WTC11 (cell line): ENCODE results near the gene PDZK1IP1. TPM values are rescaled to one million over a fixed set of nuclear protein-coding genes. Genes with fewer than 3 reads are reported as not detected.

Source experiments
- ATAC-seq: fragments of 200-7000 bp; cut with Tn5 transposase; 2 replicates; pipeline ENCODE4 v1.10.0; 2021; ENCODE audit warnings: mild to moderate bottlenecking, moderate library complexity
- CTCF ChIA-PET: fragments of 300-600 bp; sonication (Branson Sonifier 250); formaldehyde crosslinking; loops from one replicate; lab custom pipeline; 2021; ENCODE audit warnings: antibody characterized with exemption; lab: Charles Lee
- POLR2A ChIA-PET: fragments of 350-600 bp; sonication (Branson Sonifier 250); formaldehyde crosslinking; loops from one replicate; lab custom pipeline; 2021; ENCODE audit warnings: antibody characterized with exemption; lab: Charles Lee
- DNase-seq: peaks from one replicate; pipeline ENCODE4 v3.0.0; 2021; ENCODE audit warnings: low spot score
- H3K27ac Mint-ChIP-seq: 2 replicates; pipeline ENCODE4 v1.8.0; 2021; ENCODE audit warnings: mixed read lengths
- H3K27me3 Mint-ChIP-seq: 2 replicates; pipeline ENCODE4 v1.8.0; 2021; ENCODE audit warnings: low read depth, mild to moderate bottlenecking, moderate library complexity, mixed read lengths
- H3K36me3 Mint-ChIP-seq: 2 replicates; pipeline ENCODE4 v1.8.0; 2021; ENCODE audit warnings: mixed read lengths
- H3K4me1 Mint-ChIP-seq: 2 replicates; pipeline ENCODE4 v1.8.0; 2022; ENCODE audit warnings: mixed read lengths
- H3K4me3 Mint-ChIP-seq: 2 replicates; pipeline ENCODE4 v1.8.0; 2021; ENCODE audit warnings: mild to moderate bottlenecking, moderate library complexity, mixed read lengths
- H3K9me3 Mint-ChIP-seq: 2 replicates; pipeline ENCODE4 v1.8.0; 2021; ENCODE audit warnings: mixed read lengths
- AR ChIP-seq: fragments of 250-450 bp; sonication (Bioruptor Pico); IDR thresholded peaks from 2 replicates; pipeline ENCODE4 v1.9.0; 2021; ENCODE audit warnings: mild to moderate bottlenecking
- ESRRA ChIP-seq: sonication (generic); formaldehyde crosslinking; IDR thresholded peaks from 2 replicates; pipeline ENCODE4 v1.8.1; 2022; ENCODE audit warnings: mild to moderate bottlenecking, missing genetic modification reagents, borderline replicate concordance
- GRHL2 ChIP-seq: fragments of 250-450 bp; sonication (Bioruptor Pico); IDR thresholded peaks from 2 replicates; pipeline ENCODE4 v1.8.0; 2022; ENCODE audit warnings: mild to moderate bottlenecking, moderate library complexity; ENCODE audit not compliant: insufficient replicate concordance, severe bottlenecking
- GTF2I ChIP-seq: fragments of 250-450 bp; sonication (Bioruptor Pico); conservative IDR thresholded peaks from 2 replicates; pipeline ENCODE4 v1.4.0; 2021; ENCODE audit warnings: mild to moderate bottlenecking
- KAT7 ChIP-seq: sonication (generic); formaldehyde crosslinking; IDR thresholded peaks from 2 replicates; pipeline ENCODE4 v1.8.1; 2023; ENCODE audit warnings: missing genetic modification reagents, mild to moderate bottlenecking, borderline replicate concordance
- NFYB ChIP-seq: sonication (generic); formaldehyde crosslinking; conservative IDR thresholded peaks from 2 replicates; pipeline ENCODE4 v1.8.0; 2022; ENCODE audit warnings: low read depth, missing genetic modification reagents
- NR3C1 ChIP-seq: sonication (generic); formaldehyde crosslinking; conservative IDR thresholded peaks from 2 replicates; pipeline ENCODE4 v1.8.1; 2023; ENCODE audit warnings: low read depth, mild to moderate bottlenecking, missing genetic modification reagents
- RELA ChIP-seq: sonication (generic); formaldehyde crosslinking; IDR thresholded peaks from 2 replicates; pipeline ENCODE4 v1.8.1; 2022; ENCODE audit warnings: missing genetic modification reagents, mild to moderate bottlenecking, borderline replicate concordance
- RORB ChIP-seq: fragments of 250-450 bp; sonication (Bioruptor Pico); IDR thresholded peaks from 2 replicates; pipeline ENCODE4 v1.9.0; 2021; ENCODE audit warnings: mild to moderate bottlenecking
- SOX15 ChIP-seq: fragments of 250-450 bp; sonication (Bioruptor Pico); IDR thresholded peaks from 2 replicates; pipeline ENCODE4 v1.9.0; 2021; ENCODE audit warnings: mild to moderate bottlenecking
- STAT6 ChIP-seq: sonication (generic); formaldehyde crosslinking; conservative IDR thresholded peaks from 2 replicates; pipeline ENCODE4 v1.8.1; 2023; ENCODE audit warnings: mild to moderate bottlenecking, low read depth, missing genetic modification reagents, moderate library complexity
- TP53 ChIP-seq: sonication (generic); formaldehyde crosslinking; IDR thresholded peaks from 2 replicates; pipeline ENCODE4 v1.8.1; 2023; ENCODE audit warnings: mild to moderate bottlenecking, missing genetic modification reagents
- ZNF317 ChIP-seq: sonication (generic); formaldehyde crosslinking; IDR thresholded peaks from 2 replicates; pipeline ENCODE4 v1.8.1; 2023; ENCODE audit warnings: low read depth, mild to moderate bottlenecking, moderate library complexity, missing genetic modification reagents, borderline replicate concordance
- ZNF416 ChIP-seq: fragments of 250-450 bp; sonication (Bioruptor Pico); IDR thresholded peaks from 2 replicates; pipeline ENCODE4 v1.9.0; 2021; ENCODE audit warnings: mild to moderate bottlenecking, inconsistent platforms
- ZNF425 ChIP-seq: fragments of 250-450 bp; sonication (Bioruptor Pico); conservative IDR thresholded peaks from 2 replicates; pipeline ENCODE4 v1.9.0; 2021; ENCODE audit warnings: mild to moderate bottlenecking
- total RNA-seq: library from RNA; stranded (reverse); gene quantifications from 3 replicates; pipeline ENCODE4 v1.2.3, GENCODE V29; 2021
- TF ChIP-seq, protein P1 (sequence below): sonication (generic); formaldehyde crosslinking; IDR thresholded peaks from 2 replicates; pipeline ENCODE4 v1.8.1; 2023; ENCODE audit warnings: mild to moderate bottlenecking, missing genetic modification reagents
- TF ChIP-seq, protein P2 (sequence below): sonication (generic); formaldehyde crosslinking; IDR thresholded peaks from 2 replicates; pipeline ENCODE4 v1.8.1; 2023; ENCODE audit warnings: mild to moderate bottlenecking, missing genetic modification reagents
- TF ChIP-seq, protein P3 (sequence below): sonication (generic); formaldehyde crosslinking; IDR thresholded peaks from 2 replicates; pipeline ENCODE4 v1.8.1; 2023; ENCODE audit warnings: mild to moderate bottlenecking, missing genetic modification reagents, borderline replicate concordance
- TF ChIP-seq, protein P4 (sequence below): sonication (generic); formaldehyde crosslinking; IDR thresholded peaks from 2 replicates; pipeline ENCODE4 v1.8.1; 2022; ENCODE audit warnings: low read depth, missing genetic modification reagents, borderline replicate concordance

The PDZK1IP1 gene
- total RNA-seq, 1 experiment from 2014 or later = not detected

DNA sequence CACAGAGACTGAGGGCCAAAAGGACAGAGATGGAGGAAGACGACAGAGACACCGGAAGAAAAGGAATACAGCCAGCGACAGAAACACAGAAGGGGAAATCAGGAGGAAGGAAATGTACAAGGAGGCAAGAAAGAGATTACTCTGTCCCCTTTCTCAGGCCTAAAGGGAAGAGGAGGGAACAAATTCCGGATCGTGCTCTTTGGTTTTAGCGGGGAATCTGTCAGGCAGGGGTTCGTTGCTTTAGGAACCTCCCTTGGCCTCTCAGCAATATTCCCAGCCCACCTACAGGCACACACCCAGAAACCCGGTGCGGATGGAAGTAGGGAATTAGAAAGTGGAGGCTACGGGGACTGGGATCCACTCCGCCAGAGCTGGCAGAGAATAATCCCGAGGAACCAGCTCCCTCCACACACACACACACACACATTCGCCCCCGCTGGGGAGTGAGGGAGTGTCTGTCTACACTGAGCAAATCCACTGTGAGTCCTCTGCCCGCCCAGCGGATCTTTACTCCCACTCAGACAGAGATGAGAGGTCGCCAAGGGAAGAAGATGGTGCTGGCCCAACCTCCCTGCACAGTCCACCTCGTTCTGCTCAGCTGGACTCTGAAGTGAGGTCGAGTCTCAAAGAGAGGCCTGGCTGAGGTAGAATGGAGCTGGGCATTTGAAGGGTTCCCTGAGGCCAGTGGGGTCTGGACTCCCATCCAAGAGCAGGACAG, 36.4 kb upstream of the PDZK1IP1 start:
- H3K27me3 Mint-ChIP-seq = peaks cover 58% of the 10 kb centered on the region
- H3K4me3 Mint-ChIP-seq = peak overlapping the region; percentile 63
- peaks cover 48% of the 10 kb centered on the region for H3K4me1 Mint-ChIP-seq
- ATAC-seq = no peak
- no peak overlapping the region for H3K27ac Mint-ChIP-seq
- H3K9me3 Mint-ChIP-seq = no peaks in the 10 kb centered on the region
- CTCF ChIA-PET = interaction anchor here (0.5 to 3.9 kb wide), 5 partner anchors 10 to 224 kb away, joined by 3 to 25 read pairs (median 3); no protein-coding TSS in a partner anchor
- no peaks in the 10 kb centered on the region for H3K36me3 Mint-ChIP-seq
- no peak for DNase-seq
- POLR2A ChIA-PET = no interaction called here
- TF ChIP-seq AR (CRISPR knock-in tag) = no peak
- no peak for TF ChIP-seq SOX15
- no peak for TF ChIP-seq TP53 (CRISPR knock-in tag)
- TF ChIP-seq RELA (CRISPR knock-in tag) = no peak
- TF ChIP-seq, protein P1, sequence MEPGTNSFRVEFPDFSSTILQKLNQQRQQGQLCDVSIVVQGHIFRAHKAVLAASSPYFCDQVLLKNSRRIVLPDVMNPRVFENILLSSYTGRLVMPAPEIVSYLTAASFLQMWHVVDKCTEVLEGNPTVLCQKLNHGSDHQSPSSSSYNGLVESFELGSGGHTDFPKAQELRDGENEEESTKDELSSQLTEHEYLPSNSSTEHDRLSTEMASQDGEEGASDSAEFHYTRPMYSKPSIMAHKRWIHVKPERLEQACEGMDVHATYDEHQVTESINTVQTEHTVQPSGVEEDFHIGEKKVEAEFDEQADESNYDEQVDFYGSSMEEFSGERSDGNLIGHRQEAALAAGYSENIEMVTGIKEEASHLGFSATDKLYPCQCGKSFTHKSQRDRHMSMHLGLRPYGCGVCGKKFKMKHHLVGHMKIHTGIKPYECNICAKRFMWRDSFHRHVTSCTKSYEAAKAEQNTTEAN (CRISPR knock-in tag) = no peak
- TF ChIP-seq ZNF416 (CRISPR knock-in tag) = no peak
- no peak for TF ChIP-seq GRHL2 (CRISPR knock-in tag)
- no peak for TF ChIP-seq ESRRA
- TF ChIP-seq NR3C1 = no peak
- no peak for TF ChIP-seq KAT7
- TF ChIP-seq, protein P2, sequence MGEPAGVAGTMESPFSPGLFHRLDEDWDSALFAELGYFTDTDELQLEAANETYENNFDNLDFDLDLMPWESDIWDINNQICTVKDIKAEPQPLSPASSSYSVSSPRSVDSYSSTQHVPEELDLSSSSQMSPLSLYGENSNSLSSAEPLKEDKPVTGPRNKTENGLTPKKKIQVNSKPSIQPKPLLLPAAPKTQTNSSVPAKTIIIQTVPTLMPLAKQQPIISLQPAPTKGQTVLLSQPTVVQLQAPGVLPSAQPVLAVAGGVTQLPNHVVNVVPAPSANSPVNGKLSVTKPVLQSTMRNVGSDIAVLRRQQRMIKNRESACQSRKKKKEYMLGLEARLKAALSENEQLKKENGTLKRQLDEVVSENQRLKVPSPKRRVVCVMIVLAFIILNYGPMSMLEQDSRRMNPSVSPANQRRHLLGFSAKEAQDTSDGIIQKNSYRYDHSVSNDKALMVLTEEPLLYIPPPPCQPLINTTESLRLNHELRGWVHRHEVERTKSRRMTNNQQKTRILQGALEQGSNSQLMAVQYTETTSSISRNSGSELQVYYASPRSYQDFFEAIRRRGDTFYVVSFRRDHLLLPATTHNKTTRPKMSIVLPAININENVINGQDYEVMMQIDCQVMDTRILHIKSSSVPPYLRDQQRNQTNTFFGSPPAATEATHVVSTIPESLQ (CRISPR knock-in tag) = no peak
- no peak for TF ChIP-seq NFYB (CRISPR knock-in tag)
- TF ChIP-seq STAT6 (CRISPR knock-in tag) = no peak
- no peak for TF ChIP-seq GTF2I (CRISPR knock-in tag)
- no peak for TF ChIP-seq ZNF317 (CRISPR knock-in tag)
- TF ChIP-seq, protein P3, sequence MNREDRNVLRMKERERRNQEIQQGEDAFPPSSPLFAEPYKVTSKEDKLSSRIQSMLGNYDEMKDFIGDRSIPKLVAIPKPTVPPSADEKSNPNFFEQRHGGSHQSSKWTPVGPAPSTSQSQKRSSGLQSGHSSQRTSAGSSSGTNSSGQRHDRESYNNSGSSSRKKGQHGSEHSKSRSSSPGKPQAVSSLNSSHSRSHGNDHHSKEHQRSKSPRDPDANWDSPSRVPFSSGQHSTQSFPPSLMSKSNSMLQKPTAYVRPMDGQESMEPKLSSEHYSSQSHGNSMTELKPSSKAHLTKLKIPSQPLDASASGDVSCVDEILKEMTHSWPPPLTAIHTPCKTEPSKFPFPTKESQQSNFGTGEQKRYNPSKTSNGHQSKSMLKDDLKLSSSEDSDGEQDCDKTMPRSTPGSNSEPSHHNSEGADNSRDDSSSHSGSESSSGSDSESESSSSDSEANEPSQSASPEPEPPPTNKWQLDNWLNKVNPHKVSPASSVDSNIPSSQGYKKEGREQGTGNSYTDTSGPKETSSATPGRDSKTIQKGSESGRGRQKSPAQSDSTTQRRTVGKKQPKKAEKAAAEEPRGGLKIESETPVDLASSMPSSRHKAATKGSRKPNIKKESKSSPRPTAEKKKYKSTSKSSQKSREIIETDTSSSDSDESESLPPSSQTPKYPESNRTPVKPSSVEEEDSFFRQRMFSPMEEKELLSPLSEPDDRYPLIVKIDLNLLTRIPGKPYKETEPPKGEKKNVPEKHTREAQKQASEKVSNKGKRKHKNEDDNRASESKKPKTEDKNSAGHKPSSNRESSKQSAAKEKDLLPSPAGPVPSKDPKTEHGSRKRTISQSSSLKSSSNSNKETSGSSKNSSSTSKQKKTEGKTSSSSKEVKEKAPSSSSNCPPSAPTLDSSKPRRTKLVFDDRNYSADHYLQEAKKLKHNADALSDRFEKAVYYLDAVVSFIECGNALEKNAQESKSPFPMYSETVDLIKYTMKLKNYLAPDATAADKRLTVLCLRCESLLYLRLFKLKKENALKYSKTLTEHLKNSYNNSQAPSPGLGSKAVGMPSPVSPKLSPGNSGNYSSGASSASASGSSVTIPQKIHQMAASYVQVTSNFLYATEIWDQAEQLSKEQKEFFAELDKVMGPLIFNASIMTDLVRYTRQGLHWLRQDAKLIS (CRISPR knock-in tag) = no peak
- TF ChIP-seq, protein P4, sequence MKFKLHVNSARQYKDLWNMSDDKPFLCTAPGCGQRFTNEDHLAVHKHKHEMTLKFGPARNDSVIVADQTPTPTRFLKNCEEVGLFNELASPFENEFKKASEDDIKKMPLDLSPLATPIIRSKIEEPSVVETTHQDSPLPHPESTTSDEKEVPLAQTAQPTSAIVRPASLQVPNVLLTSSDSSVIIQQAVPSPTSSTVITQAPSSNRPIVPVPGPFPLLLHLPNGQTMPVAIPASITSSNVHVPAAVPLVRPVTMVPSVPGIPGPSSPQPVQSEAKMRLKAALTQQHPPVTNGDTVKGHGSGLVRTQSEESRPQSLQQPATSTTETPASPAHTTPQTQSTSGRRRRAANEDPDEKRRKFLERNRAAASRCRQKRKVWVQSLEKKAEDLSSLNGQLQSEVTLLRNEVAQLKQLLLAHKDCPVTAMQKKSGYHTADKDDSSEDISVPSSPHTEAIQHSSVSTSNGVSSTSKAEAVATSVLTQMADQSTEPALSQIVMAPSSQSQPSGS (CRISPR knock-in tag) = no peak
- no peak for TF ChIP-seq ZNF425
- no peak for TF ChIP-seq RORB (CRISPR knock-in tag)
